Adipose tissue (tissue), 3 donors: ENCODE data around the gene SHD. TPM values are rescaled to one million over a fixed set of nuclear protein-coding genes. Genes with fewer than 3 reads are reported as not detected.

Source experiments
- H3K27ac ChIP-seq: one replicate; pipeline ENCODE4 v1.5.1; 2013; ENCODE audit warnings: low read depth, low read length
- WGBS, 3 donors: extraction: QIAGEN DNeasy Blood & Tissue Kit; methylation state at CpG; one replicate each; pipeline ENCODE4 v1.1.7; 2013; 5-methylcytosine and 5-hydroxymethylcytosine counted together
- polyA plus RNA-seq, 3 donors: library from polyadenylated mRNA; stranded (reverse); fragments of 200-250 nt; gene quantifications; one replicate each; pipeline ENCODE4 v1.2.3, GENCODE V29; 2013
- donor health status: healthy with polysubstance abuse.
- donor health status: Bipolar disorder and iron deficiency.
- donor health status: healthy.

Gene SHD
- polyA plus RNA-seq, 3 donors = 0.12 TPM; not detected in 2

DNA sequence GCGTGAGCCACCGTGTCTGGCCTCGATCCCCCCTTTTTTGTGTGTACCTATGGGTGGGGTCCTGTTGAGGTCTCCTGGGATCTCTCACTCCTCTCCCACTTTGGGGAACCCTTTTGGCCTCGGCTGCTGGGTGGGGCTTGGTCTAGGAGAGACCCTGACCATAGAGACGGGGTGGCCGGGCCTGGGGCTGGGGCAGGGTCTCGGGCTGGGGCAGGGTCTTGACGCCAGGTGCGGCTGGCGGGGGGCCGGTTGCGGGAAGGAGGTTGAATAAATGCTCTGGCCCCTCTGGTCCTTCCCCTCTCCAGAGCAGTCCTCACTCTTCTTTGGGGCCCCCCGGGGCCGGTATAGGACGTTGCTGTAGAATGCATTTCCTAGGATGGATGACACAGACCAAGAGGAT, 13.4 kb downstream of the SHD start:
- 80 to 88% (median 86%) methylated on average over 15 of the region's 15 CpGs for WGBS, 3 donors
- H3K27ac ChIP-seq = no peak overlapping the region

DNA sequence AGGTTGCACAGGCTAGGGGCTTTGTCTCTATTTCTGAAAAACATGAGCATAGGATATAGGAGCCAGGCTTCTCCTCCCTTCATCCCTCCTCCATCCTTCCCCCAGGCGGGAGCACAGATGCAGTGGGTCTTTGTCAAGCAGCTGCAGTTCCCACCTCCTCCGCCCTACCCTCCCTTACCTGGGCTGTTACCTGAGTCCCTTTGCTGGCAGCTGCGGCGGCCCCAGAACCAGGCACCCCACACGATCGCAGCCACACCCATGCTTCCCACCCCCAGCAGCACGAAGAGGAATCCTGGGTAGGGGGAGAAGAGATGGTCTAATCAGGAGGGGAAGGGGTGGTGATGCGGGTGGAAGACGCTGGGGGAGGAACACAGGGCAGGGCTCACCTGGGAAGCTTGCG, 15.3 kb downstream of the SHD start:
- 38 to 53% (median 53%) methylated on average over 10 of the region's 10 CpGs for WGBS, 3 donors
- no peak overlapping the region for H3K27ac ChIP-seq

DNA sequence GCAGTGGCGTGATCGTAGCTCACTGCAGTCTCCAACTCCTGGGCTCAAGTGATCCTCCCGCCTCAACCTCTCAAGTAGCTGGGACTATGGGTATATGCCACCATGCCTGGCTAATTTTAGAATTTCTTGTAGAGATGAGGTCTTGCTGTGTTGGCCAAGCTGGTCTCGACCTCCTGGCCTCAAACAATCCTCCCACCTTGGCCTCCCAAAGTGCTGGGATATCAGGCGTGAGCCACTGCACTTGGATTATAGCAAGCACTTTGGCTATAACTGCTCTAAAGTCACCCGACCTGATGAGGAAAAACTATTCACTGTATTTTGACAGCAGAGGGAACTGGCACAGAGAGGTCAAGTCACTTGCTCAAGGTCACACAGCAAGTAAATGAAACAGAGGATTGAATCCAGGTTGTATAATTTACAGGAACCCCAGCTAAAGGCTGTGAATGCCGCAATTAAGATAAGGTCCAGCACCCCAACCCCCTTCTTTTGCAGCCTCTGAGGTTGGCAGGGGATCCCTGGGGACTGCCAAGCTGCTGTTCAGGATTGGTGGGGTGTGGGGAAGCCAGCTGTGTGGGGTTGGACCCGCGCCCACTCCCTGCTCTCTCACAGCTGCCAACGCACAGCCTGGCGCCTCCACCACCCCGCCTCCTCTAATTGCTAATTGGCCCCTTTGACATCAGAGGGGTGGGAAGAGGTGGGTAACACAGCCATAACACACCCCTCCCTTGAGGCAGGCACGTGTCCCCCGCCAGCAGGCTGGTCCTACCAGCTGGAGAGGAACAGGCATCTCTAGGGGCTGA, 17.1 kb downstream of the SHD start:
- WGBS, 3 donors = 43 to 58% (median 54%) methylated on average over 14 of the region's 14 CpGs
- no peak overlapping the region for H3K27ac ChIP-seq

DNA sequence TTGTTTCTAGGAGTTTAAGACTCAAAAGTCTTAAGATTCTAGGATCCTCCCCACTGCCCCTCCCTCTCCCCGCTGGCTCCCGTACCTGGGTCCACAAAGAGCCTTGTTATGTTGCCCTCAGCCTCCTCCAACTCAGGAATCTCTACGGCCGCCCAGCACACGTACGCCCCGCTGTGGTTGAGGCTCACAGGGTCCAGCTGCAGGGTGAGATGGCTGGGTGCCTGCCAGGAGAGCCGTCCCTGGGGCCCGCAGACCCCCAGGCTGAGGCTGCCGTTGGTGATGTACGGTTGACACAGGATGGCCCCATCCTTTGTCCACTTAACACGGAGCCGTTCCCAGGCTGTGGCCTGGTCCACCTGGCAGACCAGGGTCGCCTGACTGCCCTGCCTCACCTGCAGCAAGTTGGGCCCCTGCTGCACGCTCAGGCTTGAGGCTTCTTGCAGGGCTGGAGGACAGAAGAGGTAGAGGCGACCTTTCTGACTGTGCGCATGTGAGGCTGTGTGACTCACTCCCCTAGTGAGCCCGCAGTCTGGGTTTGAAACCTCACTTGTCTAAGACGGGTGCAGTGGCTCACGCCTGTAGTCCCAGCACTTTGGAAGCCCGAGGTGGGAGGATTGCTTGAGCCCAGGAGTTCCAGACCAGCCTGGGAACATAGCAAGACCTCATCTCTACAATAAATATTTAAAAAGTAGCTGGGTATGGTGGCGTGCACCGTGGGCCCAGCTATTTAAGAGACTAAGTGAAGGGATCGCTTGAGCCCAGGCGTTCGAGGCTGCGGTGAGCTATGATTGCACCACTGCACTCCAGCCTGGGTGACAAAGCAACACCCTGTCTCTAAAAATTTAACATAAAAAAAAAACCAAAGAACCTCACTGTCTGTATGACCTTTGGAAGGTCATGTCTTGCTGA, 19.1 kb downstream of the SHD start:
- 70 to 82% (median 77%) methylated on average over 26 to 27 of the region's 27 CpGs for WGBS, 3 donors
- H3K27ac ChIP-seq = no peak overlapping the region

DNA sequence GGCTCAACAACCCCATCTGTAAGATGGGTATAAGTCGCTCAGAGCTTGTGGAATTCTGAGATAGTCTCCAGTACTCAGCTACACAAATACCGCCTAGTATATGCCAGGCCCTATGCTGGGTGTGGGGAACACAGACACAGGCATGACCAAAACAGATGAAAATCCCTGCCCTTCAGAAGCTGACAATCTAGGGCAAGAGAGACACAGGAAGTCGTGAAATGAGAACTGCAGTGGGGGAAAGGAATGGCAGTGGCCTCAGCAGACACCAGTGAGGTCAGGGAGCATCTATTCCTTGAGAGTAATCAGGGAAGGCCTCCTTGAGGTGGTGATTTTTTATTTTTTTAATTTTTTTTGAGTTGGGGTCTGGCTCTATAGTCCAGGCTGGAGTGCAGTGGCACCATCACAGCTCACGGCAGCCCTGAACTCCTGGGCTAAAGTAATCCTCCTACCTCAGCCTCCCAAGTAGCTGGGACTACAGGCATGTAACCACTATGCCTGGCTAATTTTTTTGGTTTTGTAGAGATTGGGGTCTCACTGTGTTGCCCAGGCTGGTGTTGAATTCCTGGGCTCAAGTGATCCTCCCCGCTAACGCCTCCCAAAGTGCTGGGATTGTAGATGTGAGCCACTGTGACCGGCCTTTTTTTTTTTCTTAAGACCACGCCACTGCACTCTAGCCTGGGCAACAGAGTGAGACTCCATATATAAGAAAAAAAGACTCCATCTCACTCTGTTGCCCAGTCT, 19.9 kb downstream of the SHD start:
- WGBS, 3 donors = 78 to 83% (median 79%) methylated on average over 8 of the region's 8 CpGs
- H3K27ac ChIP-seq = no peak overlapping the region

DNA sequence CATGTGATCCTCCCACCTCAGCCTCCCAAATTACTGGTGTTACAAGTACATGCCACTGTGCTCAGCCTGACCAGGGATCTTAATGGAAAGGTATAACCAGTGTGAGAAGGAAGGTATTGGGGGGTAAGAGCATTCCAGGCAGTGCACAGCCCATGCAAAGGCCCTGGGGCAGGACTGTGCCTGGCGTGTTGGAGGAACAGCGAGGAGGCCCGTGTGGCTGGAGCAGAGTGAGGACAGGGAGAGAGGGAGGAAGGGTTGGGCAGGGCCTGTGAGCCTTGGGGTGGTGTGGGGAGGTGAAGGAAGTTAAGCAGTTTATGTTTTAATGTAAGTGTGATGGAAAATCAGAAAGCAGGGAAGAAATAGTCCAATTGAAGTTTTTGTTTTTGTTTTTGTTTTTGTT, 21.5 kb downstream of the SHD start:
- 86 to 92% (median 91%) methylated on average over 3 of the region's 3 CpGs for WGBS, 3 donors
- H3K27ac ChIP-seq = no peak overlapping the region

DNA sequence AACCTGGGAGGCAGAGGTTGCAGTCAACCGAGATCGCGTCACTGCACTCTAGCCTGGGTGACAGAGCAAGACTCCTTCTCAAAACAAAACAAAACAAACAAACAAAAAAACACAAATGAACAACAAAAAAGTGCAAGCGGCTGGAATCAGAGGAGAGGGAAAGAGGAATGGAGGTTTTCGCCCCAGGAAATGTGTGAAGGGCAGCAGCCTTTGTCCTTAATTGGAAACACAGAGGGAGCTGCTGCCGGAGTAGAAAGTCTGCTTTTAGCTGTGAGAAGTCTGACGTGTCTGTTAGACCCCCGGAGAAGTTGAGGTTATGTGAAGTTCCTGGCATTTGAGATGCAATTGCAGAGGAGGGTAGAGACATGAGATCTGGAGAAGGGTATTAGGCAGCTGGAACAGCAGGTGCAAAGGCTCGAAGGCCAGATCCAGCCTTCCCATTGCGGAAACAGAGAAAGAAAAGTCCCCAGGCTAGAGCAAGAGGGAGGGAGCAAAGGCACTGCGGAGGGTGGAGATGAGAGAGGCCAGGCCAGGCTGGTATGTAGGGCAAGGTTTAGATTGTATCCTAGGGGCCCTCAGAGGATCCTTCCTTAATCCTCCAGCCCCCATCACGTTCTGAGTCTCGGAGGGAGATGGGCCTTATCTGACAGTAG, 22.6 kb downstream of the SHD start:
- WGBS, 3 donors = 47 to 62% (median 47%) methylated on average over 13 of the region's 13 CpGs

DNA sequence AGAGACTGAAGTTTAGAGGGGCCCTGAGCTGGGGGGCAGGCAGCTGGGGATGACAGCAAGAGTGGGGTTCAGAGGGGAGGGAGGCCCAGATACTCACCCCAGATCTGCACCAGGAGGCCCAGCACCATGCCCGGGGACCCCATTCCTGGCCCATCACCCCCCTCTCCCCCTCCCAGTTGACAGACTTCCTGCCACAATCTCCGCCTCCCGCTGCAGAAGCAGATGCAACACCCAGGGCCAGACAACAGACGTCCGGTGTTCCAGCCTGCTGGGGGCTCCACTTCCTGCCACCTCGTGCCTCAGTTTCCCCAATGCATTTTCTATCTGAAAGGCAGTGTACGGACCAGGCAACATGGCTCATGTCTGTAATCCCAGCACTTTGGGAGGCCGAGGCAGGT, 23.2 kb downstream of the SHD start, which contains the start of gene TMIGD2:
TMIGD2 (minus strand) TSS at position 147 of the 398 bp plus-strand sequence; CDS start at position 143, 4 bp downstream.
- 30 to 64% (median 44%) methylated on average over 8 of the region's 8 CpGs for WGBS, 3 donors

More for the DNA sequence above, 22.6 kb downstream of the SHD start:
- H3K27ac ChIP-seq = no peak overlapping the region

DNA sequence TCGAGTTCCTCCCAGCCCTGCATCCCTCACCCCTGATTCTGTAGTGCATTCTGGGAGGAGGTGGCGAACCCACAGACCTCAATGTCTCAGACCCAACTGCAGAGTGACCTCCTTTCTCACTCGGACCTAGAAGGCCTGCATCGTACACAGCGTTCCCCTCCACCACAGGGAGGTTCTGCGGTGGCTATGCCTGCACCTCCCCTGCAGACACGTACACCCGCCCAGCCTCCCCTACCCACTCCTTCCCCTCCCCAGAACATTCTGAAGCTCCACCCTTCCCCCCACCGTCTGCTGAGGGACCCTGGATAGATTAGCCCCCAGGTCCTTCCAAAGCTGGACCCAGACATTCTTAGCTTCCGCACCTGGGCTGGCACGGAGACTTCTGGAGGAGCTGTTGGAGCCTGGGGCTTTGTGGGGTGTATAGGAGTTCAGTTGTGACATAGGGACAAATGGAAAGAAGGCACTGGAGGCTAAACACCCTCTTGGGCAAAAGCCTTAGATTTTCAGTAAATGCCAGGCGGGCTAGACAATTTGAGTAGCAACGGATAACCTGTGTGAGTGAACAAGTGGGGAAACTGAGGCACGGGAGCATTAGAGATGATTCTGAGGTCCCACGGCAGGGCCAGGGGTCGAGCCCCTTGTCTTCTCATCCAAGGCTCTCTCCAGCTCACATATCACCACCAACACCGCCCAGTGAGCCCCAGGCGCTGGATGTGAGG, 24.9 kb downstream of the SHD start:
- WGBS, 3 donors = 39 to 52% (median 45%) methylated on average over 18 of the region's 18 CpGs
- no peak overlapping the region for H3K27ac ChIP-seq

More for the DNA sequence above, 23.2 kb downstream of the SHD start, which contains the start of gene TMIGD2:
- H3K27ac ChIP-seq = no peak within 1 kb of the TSS

DNA sequence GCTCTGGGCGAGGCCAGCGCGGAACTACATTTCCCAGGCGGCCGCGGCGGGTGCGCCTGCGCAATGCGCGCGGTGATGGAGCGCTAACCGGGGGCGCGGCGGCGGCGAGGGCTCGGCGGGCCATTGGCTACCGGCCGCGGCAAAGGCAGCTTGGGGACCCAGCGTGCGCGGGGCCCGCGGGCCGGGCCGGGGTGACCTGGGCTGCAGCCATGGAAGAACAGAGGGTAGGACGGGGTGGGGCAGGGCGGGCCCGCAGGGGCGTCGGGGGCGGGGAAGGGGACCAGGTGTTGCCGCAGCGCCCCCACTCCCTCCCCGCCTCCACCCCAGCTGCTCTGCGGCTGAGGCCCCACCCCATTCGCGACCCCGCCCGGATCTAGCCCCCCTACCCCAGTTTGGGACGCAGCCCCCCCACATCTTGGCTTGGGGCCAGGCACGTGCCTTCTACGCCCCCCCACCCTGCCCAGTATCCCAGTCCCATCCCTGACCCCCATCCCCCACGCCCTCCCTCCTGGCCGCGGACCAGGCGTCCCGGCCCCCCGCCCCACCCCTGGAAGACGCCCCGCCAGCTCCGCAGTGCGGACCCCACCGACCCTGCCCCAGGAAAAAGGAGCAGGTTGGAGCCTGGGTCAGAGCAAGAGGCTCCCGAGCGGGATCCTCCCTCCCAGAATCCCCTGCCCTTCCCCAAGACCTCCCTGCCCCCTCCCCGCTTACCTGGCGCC, 25.6 kb downstream of the SHD start, which contains the start of gene FSD1:
FSD1 (plus strand) TSS at position 61 of the 719 bp plus-strand sequence; CDS start at position 210, 149 bp downstream.
- no peak within 1 kb of the TSS for H3K27ac ChIP-seq
- 4 to 6% (median 6%) methylated on average over 44 to 60 of the region's 63 CpGs for WGBS, 3 donors

DNA sequence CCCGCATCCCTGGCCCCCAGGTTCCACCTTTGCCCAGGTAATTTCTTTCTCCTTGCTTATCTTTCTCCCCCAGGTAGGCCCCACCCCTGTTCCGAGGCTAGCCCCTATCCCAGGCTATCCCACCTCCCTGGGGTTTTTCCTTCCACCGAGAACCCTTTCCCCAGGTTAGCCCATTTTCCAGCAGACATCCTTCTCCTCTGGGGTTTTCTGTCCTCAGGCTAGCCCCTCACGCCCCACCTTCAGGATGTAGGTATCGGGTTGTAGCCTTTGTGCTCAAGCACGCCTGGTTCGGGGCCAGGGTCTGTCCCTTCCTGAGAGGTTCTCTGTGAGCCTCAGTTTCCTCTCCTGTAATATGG, 26.2 kb downstream of the SHD start:
- WGBS, 3 donors = 61 to 76% (median 73%) methylated on average over 7 of the region's 7 CpGs
- H3K27ac ChIP-seq = no peak overlapping the region

DNA sequence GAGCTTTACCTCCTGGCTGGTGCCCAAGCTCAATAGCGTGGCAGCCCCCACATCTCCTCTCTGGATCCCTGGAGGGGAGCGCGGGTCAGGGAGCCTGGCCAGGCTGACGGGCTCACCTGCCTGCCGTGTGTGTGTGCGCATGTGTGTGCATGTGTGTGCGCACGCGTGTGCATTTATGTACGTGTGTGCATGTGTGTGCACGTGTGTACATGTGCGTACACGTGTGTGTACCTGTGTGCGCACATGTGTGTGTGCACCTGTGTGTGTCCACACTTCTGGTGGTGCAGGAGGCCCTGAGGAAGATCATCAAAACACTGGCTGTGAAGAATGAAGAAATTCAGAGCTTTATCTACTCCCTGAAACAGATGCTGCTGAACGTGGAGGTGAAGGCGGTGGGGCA, 26.6 kb downstream of the SHD start:
- WGBS, 3 donors = 71 to 82% (median 81%) methylated on average over 16 of the region's 16 CpGs
- no peak overlapping the region for H3K27ac ChIP-seq

DNA sequence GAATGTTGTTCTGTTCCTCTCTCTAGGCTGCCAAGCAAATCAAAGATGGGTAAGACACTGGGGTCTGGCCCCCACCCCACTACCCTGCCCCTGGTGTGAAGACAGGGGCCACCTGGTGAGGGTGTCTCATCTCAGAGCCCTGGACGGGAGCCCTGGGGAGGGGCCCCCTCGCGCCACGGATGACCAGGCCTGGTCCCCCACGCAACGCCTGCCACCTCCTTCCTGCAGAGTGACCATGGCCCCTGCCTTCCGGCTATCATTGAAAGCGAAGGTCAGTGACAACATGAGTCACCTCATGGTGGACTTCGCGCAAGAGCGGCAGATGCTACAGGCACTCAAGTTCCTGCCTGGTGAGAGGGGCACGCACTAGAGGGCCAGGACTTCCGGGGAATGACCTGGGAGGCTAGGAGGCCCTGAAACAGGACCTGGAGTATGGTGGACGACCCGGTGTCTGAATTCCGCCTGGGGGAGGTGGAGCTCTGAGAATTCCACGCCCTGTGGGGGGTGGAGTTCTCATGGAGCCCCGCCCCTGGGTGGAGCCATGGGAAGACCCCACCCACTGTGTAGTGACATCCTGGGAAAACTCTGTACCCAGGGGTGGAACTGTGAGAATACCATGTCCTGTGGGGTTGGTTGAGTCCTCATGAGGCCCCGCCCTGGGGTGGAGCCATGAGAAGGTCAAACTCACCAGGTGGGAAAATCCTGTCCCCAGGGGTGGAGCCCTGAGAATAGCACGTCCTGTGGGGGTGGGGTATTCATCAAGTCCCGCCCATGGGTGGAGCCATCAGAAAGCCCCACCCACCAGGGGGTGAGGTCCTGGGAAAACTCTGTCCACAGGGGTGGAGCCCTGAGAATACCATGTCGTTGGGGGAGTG, 31.4 kb downstream of the SHD start:
- 82 to 90% (median 88%) methylated on average over 22 of the region's 22 CpGs for WGBS, 3 donors
- H3K27ac ChIP-seq = no peak overlapping the region

DNA sequence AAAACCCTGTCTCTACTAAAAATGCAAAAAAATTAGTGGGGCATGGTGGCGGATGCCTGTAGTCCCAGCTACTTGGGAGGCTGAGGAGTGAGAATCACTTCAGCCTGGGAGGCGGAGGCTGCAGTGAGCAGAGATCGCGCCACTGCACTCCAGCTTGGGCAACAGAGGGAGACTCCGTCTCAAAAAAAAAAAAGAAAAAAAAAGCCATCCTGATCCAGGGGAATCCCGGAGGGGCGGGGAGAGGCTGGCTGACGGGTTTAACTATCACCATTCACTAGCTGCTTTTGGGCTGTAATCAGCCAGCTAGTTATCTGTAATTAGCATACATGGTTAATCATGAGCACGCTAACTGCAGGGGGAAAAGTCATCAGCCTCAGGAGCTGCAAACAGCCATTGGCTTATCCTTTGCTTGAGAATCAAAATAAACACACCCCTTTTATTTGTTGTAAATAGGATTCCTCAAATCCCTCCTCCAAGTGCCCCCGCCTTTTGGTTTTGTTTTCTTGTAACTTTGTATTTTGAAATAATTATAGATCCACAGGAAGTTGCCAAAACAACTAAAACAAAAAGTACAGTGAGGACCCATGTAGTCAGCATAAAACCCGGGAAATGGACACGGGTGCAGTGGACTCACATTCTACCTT, 34.9 kb downstream of the SHD start:
- 32 to 51% (median 39%) methylated on average over 12 of the region's 12 CpGs for WGBS, 3 donors
- H3K27ac ChIP-seq = no peak overlapping the region

DNA sequence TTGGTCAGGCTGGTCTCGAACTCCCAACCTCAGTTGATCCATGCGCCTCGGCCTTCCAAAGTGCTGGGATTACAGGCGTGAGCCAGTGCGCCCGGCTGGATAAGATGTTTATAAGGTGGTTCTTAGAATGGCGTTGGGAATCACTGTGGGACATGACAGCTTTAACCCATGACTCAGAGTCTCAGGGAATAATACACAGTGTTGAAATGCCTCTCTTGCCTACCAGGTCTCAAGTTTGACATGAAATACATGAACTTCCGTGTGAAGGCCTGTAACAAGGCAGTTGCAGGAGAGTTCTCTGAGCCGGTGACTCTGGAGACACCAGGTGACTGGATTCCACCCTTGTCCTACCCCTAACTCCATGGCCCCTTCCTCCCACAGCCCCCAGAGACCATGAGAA, 37.9 kb downstream of the SHD start:
- 88 to 90% (median 89%) methylated on average over 9 of the region's 9 CpGs for WGBS, 3 donors

DNA sequence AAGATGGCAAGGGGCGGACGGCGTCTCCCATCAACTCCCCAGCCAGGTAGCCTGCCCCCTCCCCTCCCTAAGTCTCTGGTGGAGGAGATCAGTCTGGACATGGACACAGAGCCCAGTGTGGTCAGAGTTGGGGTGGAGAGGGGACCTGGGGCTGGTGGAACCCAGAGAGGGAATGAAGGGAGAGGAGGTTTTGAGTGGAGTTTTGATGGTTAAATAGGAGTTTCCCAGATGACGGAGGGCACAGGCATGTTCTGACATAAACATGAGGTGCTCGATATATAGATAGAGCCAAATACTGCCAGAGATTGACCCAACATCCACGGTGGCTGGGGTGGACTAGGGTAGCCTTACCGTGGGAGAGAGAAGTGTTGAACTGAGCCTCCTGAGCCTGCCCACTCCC, 39.4 kb downstream of the SHD start:
- H3K27ac ChIP-seq = no peak overlapping the region
- 90 to 94% (median 93%) methylated on average over 7 of the region's 7 CpGs for WGBS, 3 donors

More for the DNA sequence above, 37.9 kb downstream of the SHD start:
- H3K27ac ChIP-seq = no peak overlapping the region
